GM21381 (cell line): ENCODE results near the gene TTC24.
"Not testable (repeated sequence)": the region's sequence is repeated elsewhere in the genome, so short reads cannot be mapped to it uniquely, and the experiment has no call there.

Experiments
- ATAC-seq: cut with Tn5 transposase; IDR thresholded peaks from one replicate; pipeline ENCODE4 v1.9.1; 2021; ENCODE audit warnings: mild to moderate bottlenecking, moderate library complexity; ENCODE audit not compliant: unreplicated experiment

The TTC24 gene

DNA sequence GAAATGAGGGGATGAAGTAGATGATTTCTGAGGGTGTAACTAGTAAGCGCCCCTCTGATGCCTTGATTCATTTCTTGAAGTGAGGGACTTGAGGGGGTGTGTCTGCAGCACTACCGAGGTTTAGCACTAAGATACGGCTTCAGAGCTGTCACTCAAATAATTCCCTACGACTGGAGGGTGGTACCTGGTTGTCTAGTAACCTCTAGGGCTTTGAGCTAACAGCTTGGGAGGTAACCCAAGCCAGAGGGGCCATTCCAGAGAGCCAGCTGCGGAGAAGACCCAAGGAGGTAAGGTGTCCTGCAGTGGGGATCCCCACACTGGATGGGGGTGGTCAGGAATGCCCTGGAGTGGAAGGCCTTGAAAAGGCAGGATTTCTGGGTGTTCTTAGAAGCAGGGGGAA lies at the start of gene TTC24:
Gene TTC24 (plus strand): TSS at position 252 of the 400 bp plus-strand sequence. CDS start 1,642 bp downstream, outside the sequence.
- no peak for ATAC-seq

- no peak for ATAC-seq
Observed at GRCh38 chr1:156530006-156530405, 49.5 kb upstream of the TTC24 start.

DNA sequence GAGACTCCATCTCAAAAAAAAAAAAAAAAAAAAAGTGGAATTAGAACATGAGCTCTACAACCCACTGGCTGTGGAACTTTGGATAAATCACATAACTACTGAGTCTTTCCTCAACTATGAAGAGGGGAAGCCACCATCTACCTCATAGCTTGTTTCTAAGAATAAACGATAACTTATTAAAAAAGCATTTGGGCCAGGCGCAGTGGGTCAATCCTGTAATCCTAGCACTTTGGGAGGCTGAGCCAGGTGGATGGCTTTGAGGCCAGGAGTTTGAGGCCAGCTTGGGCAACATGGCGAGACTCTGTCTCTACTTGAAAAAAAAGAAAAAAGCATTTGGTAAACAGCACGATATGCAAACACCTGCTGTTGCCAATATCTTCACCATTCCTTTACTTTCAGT lies 47.1 kb upstream of the TTC24 start:
- no peak for ATAC-seq

DNA sequence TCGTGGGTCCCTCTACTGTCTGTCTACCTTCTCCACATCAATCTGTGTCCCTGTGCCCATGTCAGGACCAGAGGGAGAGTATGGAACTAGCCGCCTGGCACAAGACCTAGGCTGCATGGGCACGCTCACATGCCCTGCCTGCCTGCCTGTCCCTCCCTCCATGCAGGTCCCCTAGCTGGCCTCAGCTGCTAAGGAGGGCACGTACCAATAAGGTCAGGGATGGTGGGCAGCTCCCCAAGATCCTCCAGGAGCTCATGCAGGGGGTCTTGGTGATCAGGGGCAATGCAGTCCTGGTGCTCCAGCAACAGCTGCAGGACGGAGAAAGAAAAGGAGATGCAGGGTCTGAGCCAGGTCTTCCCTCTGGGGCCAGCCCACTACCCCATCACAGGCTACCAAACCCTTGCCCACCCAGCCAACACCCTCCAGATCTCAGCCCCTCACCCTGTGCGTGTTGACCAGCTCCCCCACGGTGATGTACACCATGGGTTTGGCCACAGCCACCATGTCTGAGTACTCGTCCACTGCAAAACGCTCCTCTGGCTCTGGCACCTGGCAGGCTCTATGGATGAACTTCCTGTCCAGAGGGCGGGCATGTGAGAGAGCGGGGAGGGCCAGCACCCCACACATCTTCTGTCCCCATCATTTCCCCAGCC lies 45.8 kb upstream of the TTC24 start:
- no peak for ATAC-seq

GRCh38 chr1:156534424-156535060 lies 45.0 kb upstream of the TTC24 start:
- no peak for ATAC-seq

DNA sequence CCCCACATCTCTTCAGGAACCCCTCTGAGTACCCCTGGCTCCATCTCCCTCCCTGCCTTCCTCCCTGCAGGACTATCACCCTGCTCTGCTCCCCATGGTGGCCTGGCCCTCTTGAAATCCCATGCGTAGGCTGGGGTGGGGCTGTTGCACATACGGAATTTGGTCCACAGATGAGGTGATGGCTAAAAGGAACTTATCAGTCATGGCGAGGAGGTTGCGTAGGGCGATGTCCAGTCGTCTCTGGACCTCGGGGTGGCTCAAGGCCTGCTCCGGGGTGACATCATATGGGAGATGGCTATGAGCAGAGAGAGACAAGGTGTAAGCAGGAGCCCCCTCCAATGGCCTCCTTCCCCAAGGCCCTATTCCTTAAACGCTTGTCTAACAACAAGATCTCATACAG lies 42.5 kb upstream of the TTC24 start:
- no peak for ATAC-seq

DNA sequence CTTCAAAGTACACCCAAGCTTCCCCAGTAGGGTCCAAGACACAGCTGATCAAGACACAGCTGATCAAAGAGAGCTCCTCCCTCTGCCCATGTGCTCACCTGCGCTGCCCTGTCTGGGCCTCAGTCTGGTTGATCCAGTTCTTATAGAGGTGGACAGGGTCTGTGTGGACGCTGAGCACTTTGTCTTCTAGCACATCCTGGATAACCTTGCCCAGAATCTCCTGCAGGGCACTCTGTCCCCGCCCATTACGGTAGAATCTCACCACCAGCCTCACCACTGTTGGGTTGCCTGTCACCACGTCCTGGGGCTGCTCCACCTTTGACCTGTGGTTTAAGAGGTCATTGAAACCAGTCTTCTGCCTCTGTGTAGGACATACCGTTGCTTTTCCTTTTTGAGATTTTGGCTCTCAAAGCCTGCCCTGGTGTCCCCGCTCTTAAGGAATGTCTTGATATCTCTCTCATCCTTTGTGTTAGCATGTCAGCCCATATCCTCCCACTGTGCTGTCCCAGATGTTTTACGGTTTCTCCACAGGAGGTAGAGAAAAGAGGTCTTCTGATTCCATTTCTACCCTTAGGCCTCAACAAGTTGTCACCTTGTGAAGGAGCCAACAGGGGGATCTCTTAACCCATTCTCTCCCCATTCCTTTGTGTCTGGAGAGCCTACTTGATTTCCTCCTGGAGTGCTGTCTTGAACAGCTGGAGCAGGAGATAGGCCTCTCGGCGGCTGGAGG lies 40.6 kb upstream of the TTC24 start:
- ATAC-seq = no peak

DNA sequence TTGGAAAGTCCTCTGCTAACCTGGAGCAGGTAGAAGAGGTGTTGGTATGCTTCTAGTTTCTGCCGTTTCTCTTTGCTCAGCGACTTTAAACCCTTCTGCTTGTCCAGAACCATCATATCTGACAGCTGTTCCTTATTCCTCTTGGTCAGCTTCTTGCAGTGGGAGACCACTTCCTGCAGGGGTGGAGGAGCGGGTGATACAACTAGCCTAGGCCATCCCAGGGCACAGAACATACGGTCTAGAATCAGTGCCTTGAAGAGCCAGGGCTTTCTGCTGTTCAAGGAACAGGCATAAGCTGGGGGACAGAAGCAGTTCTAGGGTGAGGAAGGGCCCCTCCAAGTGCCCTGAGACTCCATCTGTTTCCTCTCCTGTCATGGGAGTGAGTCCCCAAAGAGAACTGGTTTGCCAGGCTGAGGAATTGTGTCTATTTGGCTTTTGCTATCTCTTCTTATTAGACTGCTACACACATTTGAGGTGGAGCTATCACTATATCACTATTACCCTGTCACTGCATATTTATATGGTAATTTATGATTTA lies 39.6 kb upstream of the TTC24 start:
- ATAC-seq = no peak

DNA sequence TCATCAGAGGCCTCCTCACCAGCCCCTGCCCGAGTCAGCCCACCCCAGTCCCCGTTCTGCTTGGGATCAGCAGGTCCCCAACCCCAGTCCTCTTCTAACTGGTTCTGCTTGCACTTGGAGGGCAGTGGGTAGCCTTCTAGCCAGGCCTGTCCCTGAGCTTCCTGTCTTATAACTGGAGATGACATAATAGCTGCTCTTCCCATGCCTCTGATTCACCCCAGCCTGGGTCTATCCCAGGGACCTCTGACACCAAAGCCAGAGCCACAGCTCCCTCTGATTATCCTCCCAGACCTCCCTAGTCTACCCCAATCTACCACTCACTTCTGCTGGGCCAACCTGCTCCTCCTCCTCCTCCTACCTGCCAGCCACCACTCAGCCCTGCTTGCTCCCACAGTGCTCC lies 38.6 kb upstream of the TTC24 start:
- ATAC-seq = no peak

GRCh38 chr1:156543066-156543465 lies 36.5 kb upstream of the TTC24 start:
- ATAC-seq = no peak

- ATAC-seq = no peak
Observed at GRCh38 chr1:156544592-156545102, 34.9 kb upstream of the TTC24 start.

GRCh38 chr1:156546267-156546666 lies 33.3 kb upstream of the TTC24 start:
- ATAC-seq = no peak

GRCh38 chr1:156547434-156547833 lies 32.1 kb upstream of the TTC24 start:
- ATAC-seq = no peak

DNA sequence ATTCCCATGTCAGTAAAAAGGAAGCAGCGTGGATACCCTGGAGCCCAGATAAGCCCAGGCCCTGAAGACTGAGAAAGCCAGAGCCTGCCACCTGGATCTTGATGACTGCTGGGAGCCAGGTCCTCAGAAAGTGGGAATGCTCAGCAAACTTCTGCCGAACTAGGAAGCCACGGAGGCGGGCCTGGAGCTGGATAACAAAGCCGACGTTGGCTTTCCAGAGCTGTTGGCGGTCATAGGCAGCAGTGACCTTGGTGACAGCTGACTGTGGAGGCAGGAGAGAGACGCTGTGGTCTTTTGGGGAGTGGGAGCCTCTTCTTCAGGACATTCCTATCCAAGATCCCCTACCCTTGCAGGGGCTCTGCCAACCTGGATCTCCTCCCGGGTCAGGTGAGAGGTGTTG lies 31.5 kb upstream of the TTC24 start:
- ATAC-seq = no peak

DNA sequence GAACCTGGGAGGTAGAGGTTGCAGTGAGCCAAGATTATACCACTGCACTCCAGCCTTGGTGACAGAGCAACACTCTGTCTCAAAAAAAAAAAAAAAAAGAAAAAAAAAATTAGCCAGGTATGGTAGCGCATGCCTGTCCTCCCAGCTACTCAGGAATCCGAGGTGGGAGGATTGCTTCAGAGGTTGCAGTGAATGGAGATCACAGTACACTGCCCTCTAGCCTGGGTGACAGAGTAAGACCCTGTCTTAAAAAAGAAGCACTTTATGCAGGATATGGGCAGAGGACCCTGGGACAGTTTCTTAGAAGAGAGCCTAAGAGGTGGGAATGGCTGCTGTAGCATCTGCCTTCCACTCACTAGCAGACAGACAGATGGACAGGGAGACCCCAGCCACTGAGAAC lies 30.1 kb upstream of the TTC24 start:
- no peak for ATAC-seq

- ATAC-seq = no peak
Observed at GRCh38 chr1:156549831-156550230, 29.7 kb upstream of the TTC24 start.

GRCh38 chr1:156550346-156550745 lies 29.2 kb upstream of the TTC24 start:
- ATAC-seq = no peak

- no peak for ATAC-seq
Observed at GRCh38 chr1:156551066-156551643, 28.4 kb upstream of the TTC24 start.

DNA sequence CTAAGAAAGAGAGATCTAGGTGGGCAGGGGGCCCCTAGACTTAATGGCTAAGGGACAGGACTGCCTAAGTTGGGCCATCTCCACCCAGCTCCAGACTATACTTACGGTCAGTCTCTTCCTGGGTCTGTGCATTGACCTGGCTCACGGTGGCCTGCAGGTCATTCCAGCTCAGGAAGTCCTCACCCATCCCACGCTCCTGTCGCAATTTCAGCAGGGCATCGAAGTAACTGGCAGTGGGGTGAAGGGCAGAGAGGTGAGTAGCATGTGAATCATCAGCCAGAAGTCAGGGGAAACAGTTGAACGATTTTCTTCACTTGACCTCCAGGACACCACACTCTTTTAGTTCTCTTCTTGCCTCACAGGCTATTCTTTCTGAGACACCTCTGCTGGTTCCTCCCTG lies 27.7 kb upstream of the TTC24 start:
- no peak for ATAC-seq

DNA sequence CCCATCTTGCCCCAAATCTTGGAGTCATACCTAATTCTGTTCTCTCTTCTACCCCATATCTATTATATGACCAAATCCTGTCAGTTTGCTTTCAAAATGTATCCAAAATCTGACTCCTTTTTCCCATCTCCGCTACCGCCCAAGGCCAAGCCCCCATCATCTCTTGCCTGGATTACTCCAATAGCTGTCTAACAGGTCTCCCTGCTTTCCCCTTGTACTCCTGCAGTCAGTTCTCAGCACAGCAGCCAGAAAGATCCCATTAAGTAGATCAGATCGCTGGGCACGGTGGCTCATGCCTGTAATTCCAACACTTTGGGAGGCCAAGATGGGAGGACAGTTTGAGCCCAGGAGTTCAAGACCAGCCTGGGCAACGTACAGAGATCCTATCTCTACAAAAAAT lies 27.0 kb upstream of the TTC24 start:
- ATAC-seq = no peak

- ATAC-seq = not testable (repeated sequence)
Observed at GRCh38 chr1:156552937-156553336, 26.6 kb upstream of the TTC24 start.
